OCI-LY7 (cell line): Measurements from ENCODE around the gene PLGLB2.
"Not testable (repeated sequence)": the region's sequence is repeated elsewhere in the genome, so short reads cannot be mapped to it uniquely, and the experiment has no call there.

Source experiments
- EZH2phosphoT487 ChIP-seq: fragments of 200-600 bp; sonication (generic); IDR thresholded peaks from 2 replicates; pipeline ENCODE4 v1.6.1; 2018; ENCODE audit warnings: low read depth, borderline replicate concordance, mild to moderate bottlenecking, mixed run types, antibody characterized with exemption, low read length, moderate library complexity, mixed read lengths
- TF ChIP-seq, protein P1 (sequence below): fragments of 200-600 bp; sonication (generic); conservative IDR thresholded peaks from 2 replicates; pipeline ENCODE4 v1.5.1; 2014; ENCODE audit warnings: mild to moderate bottlenecking, antibody characterized with exemption, low read length, moderate library complexity, mixed read lengths

GRCh38 chr2:87708368-87708767 is 39.5 kb upstream of the PLGLB2 start:
- TF ChIP-seq, protein P1, sequence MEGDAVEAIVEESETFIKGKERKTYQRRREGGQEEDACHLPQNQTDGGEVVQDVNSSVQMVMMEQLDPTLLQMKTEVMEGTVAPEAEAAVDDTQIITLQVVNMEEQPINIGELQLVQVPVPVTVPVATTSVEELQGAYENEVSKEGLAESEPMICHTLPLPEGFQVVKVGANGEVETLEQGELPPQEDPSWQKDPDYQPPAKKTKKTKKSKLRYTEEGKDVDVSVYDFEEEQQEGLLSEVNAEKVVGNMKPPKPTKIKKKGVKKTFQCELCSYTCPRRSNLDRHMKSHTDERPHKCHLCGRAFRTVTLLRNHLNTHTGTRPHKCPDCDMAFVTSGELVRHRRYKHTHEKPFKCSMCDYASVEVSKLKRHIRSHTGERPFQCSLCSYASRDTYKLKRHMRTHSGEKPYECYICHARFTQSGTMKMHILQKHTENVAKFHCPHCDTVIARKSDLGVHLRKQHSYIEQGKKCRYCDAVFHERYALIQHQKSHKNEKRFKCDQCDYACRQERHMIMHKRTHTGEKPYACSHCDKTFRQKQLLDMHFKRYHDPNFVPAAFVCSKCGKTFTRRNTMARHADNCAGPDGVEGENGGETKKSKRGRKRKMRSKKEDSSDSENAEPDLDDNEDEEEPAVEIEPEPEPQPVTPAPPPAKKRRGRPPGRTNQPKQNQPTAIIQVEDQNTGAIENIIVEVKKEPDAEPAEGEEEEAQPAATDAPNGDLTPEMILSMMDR: not testable (repeated sequence)
- not testable (repeated sequence) for TF ChIP-seq EZH2phosphoT487
